HEK293T (cell line): ENCODE results near the gene ACAT2.

Experiments used
- HDGF ChIP-seq: fragments of 450-650 bp; IDR thresholded peaks from 2 replicates; pipeline ENCODE4 v1.6.1; 2017; ENCODE audit warnings: antibody characterized with exemption, borderline replicate concordance
- LEF1 ChIP-seq: fragments of 450-650 bp; IDR thresholded peaks from 2 replicates; pipeline ENCODE4 v1.6.1; 2017; ENCODE audit warnings: mild to moderate bottlenecking, borderline replicate concordance
- SP1 ChIP-seq: fragments of 450-650 bp; IDR thresholded peaks from 2 replicates; pipeline ENCODE4 v1.6.1; 2017

DNA sequence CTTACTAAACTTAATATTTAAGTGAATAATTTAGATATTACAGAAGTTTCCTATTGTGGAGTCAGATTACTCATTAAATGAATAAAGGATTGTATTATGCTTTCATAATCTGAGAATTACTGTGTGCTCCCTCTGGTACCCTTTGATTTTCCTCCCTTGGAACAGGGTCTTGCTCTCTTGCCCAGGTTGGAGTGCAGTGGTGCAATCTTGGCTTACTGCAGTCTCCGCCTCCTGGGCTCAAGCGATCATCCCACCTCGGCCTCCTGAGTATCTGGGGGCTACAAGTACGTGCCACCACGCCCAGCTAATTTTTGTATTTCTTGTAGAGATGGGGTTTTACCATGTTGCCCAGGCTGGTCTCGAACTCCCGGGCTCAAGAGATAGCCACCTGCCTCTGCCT, 24.9 kb upstream of the ACAT2 start:
- no peak for TF ChIP-seq HDGF
- no peak for TF ChIP-seq LEF1
- no peak for TF ChIP-seq SP1
